Lower leg skin (tissue), 4 donors: ENCODE results near the gene CACNA1D. TPM values are rescaled to one million over a fixed set of nuclear protein-coding genes. Genes with fewer than 3 reads are reported as not detected.

ENCODE experiments used
- DNase-seq, 2 donors: peaks; one replicate each; pipeline ENCODE4 v3.0.0-alpha.2; 2019; ENCODE audit warnings: low spot score in 2 of 2
- H3K4me3 ChIP-seq: fragments of 200-600 bp; sonication (generic); 2 replicates; pipeline ENCODE4 v1.5.1; 2017; ENCODE audit warnings: mild to moderate bottlenecking, low read depth; ENCODE audit not compliant: poor library complexity, severe bottlenecking
- POLR2A ChIP-seq, 2 donors: fragments of 450-650 bp; IDR thresholded peaks; one replicate each; pipeline ENCODE4 v1.6.1; 2016 to 2017; ENCODE audit warnings: antibody characterized with exemption in 2 of 2, mild to moderate bottlenecking in 1 of 2, moderate library complexity in 1 of 2
- WGBS, 2 donors: methylation state at CpG; one replicate each; pipeline ENCODE4 v1.1.5; 2018; 5-methylcytosine and 5-hydroxymethylcytosine counted together
- intact Hi-C: fragments of 100-400 bp; cut with DNase I; formaldehyde crosslinking; loops from one replicate; pipeline ENCODE4 v1.15.0; 2023; ENCODE audit warnings: low total_unique reads
- total RNA-seq, 4 donors: library from RNA; depleted of rRNA; stranded (reverse); fragments of >200 nt; gene quantifications; one replicate each; pipeline ENCODE4 v1.1.0, GENCODE V29; 2016
- TF ChIP-seq, protein P1 (sequence below), 3 donors: fragments of 450-650 bp; IDR thresholded peaks; one replicate each; pipeline ENCODE4 v1.5.1; 2016; ENCODE audit warnings: antibody characterized with exemption in 3 of 3, mild to moderate bottlenecking in 3 of 3, moderate library complexity in 2 of 3

The CACNA1D gene
- total RNA-seq, 4 donors from 2014 or later, result 2.4 to 12.5 (median 5.6) TPM

- WGBS, 2 donors, result 69 to 70% methylated on average over 5 of the region's 5 CpGs
- TF ChIP-seq POLR2A (IDR thresholded peaks at IDR 0.05), result no peak
- peak in 1 of 2 donors; percentile 8 for DNase-seq
- intact Hi-C loops, result no loop called here
- H3K4me3 ChIP-seq, result no peak overlapping the region
Observed at GRCh38 chr3:53650424-53650823, 156.0 kb downstream of the CACNA1D start.

- TF ChIP-seq, protein P1, sequence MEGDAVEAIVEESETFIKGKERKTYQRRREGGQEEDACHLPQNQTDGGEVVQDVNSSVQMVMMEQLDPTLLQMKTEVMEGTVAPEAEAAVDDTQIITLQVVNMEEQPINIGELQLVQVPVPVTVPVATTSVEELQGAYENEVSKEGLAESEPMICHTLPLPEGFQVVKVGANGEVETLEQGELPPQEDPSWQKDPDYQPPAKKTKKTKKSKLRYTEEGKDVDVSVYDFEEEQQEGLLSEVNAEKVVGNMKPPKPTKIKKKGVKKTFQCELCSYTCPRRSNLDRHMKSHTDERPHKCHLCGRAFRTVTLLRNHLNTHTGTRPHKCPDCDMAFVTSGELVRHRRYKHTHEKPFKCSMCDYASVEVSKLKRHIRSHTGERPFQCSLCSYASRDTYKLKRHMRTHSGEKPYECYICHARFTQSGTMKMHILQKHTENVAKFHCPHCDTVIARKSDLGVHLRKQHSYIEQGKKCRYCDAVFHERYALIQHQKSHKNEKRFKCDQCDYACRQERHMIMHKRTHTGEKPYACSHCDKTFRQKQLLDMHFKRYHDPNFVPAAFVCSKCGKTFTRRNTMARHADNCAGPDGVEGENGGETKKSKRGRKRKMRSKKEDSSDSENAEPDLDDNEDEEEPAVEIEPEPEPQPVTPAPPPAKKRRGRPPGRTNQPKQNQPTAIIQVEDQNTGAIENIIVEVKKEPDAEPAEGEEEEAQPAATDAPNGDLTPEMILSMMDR (IDR thresholded peaks at IDR 0.05), result no peak
- TF ChIP-seq POLR2A (IDR thresholded peaks at IDR 0.05), result no peak
- intact Hi-C loops, result no loop called here
- WGBS, 2 donors, result 85 to 93% methylated on average over 5 of the region's 5 CpGs
- H3K4me3 ChIP-seq, result no peak overlapping the region
- DNase-seq, result peak in 1 of 2 donors; percentile 7
Observed at GRCh38 chr3:53650928-53651661, 156.7 kb downstream of the CACNA1D start.

- intact Hi-C loops, result no loop called here
- no peak for TF ChIP-seq POLR2A (IDR thresholded peaks at IDR 0.05)
- TF ChIP-seq, protein P1 (IDR thresholded peaks at IDR 0.05), result no peak
- DNase-seq, result peak in 1 of 2 donors; percentile 70
Observed at GRCh38 chr3:53651927-53652326, 157.5 kb downstream of the CACNA1D start.

DNA sequence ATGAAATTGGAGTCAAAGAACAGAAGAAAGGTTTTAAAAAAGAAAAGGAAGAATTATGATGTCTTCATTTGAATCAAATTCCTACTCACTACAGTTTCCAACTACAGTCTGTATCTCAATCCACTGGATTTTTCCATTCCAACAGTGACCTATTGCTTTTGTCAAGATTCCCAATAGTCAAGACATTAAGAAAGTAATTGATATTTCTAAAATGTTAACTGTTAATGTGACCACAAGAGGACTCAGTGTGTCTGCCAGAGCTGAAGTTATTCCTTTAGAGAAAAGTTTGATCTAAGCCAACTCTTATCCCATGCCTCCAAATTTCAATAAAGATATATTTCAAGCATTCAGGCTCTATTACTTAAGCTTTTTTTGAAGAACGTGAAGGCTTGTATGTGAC, 163.2 kb downstream of the CACNA1D start:
- TF ChIP-seq, protein P1 (IDR thresholded peaks at IDR 0.05), result no peak
- TF ChIP-seq POLR2A (IDR thresholded peaks at IDR 0.05), result no peak
- 66 to 85% methylated on average over 1 of the region's 1 CpG for WGBS, 2 donors
- no peak for DNase-seq
- intact Hi-C loops, result no loop called here
- H3K4me3 ChIP-seq, result no peak overlapping the region

More at GRCh38 chr3:53651927-53652326, 157.5 kb downstream of the CACNA1D start:
- H3K4me3 ChIP-seq, result no peak overlapping the region
- 96 to 98% methylated on average over 8 of the region's 8 CpGs for WGBS, 2 donors

- TF ChIP-seq POLR2A (IDR thresholded peaks at IDR 0.05), result no peak
- TF ChIP-seq, protein P1 (IDR thresholded peaks at IDR 0.05), result no peak
- 45 to 54% methylated on average over 6 of the region's 6 CpGs for WGBS, 2 donors
Observed at GRCh38 chr3:53658613-53659193, 164.3 kb downstream of the CACNA1D start.

DNA sequence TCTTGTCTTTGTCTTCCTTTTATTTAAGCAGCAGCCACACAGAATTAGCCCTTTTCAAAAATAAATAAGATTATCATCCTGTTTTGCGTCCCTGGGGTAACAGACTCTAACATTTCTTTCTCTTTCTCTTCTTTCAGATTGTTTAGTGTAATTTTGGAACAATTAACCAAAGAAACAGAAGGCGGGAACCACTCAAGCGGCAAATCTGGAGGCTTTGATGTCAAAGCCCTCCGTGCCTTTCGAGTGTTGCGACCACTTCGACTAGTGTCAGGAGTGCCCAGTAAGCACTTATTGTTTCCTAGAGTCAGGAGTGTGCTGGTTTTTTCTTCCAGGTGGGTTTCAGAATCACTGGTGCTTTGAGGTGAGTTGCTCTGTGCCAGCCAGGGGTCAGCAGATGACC, 165.6 kb downstream of the CACNA1D start:
- WGBS, 2 donors, result 91 to 94% methylated on average over 7 of the region's 7 CpGs
- DNase-seq, result peak in 1 of 2 donors; percentile 12
- intact Hi-C loops, result no loop called here
- TF ChIP-seq, protein P1 (IDR thresholded peaks at IDR 0.05), result no peak
- no peak for TF ChIP-seq POLR2A (IDR thresholded peaks at IDR 0.05)
- no peak overlapping the region for H3K4me3 ChIP-seq

More at GRCh38 chr3:53658613-53659193, 164.3 kb downstream of the CACNA1D start:
- intact Hi-C loops, result no loop called here
- peak in 1 of 2 donors; percentile 6 for DNase-seq
- no peak overlapping the region for H3K4me3 ChIP-seq
